Right lung (tissue), 5 donors: ENCODE results near the gene CCDC85B. TPM values are rescaled to one million over a fixed set of nuclear protein-coding genes. Genes with fewer than 3 reads are reported as not detected.
"Not testable (repeated sequence)": the region's sequence is repeated elsewhere in the genome, so short reads cannot be mapped to it uniquely, and the experiment has no call there.

Experiments used
- DNase-seq, 2 donors: peaks; one replicate each; pipeline ENCODE4 v3.0.0-alpha.2; 2013
- polyA plus RNA-seq, 5 donors: library from polyadenylated mRNA; unstranded; fragments of 120-200 nt; gene quantifications; one replicate each; pipeline versions ENCODE4 v1.2.1 to v1.2.3, GENCODE V29; 2013; ENCODE audit warnings: inconsistent platforms in 1 of 5, low replicate concordance in 1 of 5; ENCODE audit not compliant: insufficient read length in 5 of 5, insufficient read depth in 1 of 5

Gene CCDC85B
- polyA plus RNA-seq, 5 donors = 10.2 to 37.1 (median 11.4) TPM

GRCh38 chr11:65885231-65885630, 5.2 kb upstream of the CCDC85B start:
- DNase-seq = no peak

DNA sequence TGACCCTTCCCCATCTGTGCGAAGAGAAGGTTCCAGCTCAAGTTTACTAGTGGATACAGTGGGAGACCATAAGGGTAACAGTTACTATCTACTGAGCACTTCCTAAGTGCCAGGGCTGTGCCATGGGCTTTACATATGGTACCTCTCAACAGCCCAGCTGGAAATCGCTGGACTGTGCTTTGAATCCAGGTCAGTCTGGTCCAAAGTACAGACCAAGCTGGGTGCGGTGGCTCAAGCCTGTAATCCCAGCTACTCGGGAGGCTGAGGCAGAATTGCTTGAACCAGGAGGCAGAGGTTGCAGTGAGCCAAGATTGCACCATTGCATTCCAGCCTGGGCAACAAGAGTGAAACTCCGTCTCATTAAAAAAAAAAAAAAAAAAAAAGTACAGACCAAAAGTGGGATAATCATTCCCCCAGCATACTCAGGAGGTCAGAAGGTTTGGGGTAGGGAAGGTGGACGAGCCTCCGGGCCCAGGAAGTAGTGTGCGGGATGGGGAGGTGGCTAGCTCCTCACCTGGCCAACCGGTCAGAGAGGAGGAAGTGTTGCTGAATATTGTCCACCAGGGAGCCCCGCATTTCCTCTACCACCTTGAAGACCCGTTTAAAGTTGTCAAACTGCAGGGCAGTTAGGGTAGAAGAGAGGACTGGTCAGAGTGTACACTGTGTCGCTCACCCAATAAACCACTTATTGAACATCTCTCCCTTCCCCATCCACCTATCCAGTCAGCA, 4.5 kb upstream of the CCDC85B start:
- DNase-seq = no peak

DNA sequence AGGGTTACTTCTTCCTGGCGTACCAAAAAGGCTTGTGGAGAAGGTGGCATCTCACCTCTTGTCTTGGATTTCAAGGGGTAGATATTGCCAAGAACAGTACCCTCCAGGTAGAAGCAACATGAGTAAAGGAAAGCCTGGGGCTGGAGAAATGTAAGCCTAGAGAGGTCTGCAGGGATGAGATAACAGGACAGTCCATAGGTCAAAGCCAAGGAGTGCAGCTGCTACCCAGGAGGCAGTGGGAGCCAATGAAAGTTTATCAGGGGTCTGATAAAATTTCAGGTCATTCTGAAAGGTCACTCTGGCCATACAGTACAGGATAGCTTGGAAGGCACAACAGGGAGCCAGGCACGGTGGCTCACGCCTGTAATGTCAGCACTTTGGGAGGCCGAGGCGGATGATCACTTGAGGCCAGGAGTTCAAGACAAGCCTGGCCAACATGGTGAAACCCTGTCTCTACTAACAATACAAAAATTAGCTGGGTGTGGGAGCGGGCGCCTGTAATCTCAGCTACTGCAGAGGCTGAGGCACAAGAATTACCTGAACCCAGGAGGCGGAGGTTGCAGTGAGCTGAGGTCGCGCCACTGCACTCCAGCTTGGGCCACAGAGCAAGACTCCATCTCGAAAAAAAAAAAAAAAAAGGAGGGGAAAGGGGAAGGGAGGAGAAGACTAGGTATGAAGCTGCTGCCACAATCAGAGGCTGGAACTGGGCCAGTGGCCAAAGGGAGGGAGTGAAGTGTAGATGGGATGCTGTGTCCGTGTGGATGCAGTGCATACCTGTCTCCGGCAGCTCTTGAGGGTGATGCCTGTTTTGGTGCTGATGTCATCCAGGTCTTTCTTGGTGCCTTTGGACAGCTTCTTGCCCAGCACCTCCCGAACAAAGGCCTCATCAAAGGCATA, 3.4 kb upstream of the CCDC85B start:
- no peak for DNase-seq

DNA sequence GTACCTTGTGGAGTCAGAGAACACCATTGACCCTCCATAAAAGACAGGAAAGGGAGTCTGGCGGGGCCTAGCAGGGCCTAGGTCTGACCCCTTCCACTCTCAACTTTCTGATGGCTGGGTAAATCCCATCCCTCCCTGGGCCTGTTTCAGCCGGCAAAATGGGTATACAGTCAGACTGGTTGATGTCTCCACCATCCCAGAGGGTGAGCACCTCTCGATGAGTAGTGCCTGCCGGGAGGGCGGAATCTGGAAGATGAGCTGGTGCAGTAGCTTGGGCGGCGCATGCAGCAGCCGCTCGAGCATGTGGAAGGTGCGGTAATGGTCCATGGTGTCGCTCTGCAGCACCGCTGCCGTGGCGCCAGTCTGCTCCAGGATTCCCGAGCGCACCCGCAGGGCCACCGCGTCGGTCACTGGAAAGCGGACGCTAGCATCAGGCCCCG, 2.7 kb upstream of the CCDC85B start:
- no peak for DNase-seq

DNA sequence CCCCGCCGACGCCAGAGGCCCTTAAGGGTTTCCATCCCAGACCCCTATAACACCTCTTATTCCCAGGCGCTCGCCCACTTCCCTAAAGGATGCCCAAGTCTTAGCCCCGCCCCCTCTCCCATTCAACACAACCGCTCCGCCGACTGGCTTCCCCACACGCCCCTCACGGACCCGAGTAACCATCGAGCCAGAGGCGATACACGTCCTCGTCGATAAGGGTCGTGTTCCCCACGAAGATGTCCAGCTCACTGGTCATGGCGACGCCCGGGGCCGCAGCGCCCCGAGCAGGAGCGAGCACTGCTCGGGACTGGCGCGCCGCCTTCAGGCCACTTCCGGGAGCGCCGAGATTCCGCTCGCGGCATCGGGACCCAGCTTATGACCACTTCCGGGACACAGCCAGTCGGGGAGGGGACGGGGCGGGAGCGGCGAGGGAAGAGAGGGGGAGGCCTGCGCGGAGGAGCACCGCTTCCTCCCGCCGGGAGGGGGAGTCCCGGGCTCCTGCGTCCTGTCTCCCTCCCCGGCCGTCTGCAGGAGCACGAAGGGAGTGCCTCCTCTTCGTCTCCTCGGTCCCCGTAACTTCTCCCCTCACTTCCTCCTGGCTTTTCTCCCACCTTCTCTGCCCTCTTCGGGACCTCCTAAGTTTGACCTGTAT, 2.2 kb upstream of the CCDC85B start, which contains the start of gene FIBP:
Gene FIBP, minus strand, starts transcription at position 309 of the 652 bp plus-strand sequence. Its CDS starts 53 bp downstream, at position 256.
- DNase-seq = peak; percentile 97

GRCh38 chr11:65891219-65892136, 1.0 kb downstream of the CCDC85B start:
- no peak for DNase-seq

DNA sequence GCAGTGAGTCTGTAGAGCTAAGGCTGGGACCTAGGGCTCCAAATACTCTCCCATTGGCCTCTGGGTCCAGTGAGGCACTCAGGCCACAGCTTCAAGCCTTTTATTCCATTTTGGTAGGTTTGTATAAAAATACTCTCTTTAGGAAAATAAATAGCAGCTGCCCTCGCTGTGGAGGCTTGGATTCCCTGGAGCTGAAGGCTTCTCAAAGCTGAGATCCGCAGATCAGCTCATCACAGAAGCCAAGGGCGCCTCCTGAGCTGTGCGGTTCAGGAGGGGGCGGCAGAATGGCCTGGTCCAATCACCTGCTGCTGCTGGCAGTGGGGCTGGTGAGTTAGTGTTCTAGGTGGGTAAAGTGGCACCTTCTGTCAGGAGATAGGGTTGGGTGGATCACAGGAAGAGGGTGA, 1.7 kb downstream of the CCDC85B start:
- DNase-seq = not testable (repeated sequence)

DNA sequence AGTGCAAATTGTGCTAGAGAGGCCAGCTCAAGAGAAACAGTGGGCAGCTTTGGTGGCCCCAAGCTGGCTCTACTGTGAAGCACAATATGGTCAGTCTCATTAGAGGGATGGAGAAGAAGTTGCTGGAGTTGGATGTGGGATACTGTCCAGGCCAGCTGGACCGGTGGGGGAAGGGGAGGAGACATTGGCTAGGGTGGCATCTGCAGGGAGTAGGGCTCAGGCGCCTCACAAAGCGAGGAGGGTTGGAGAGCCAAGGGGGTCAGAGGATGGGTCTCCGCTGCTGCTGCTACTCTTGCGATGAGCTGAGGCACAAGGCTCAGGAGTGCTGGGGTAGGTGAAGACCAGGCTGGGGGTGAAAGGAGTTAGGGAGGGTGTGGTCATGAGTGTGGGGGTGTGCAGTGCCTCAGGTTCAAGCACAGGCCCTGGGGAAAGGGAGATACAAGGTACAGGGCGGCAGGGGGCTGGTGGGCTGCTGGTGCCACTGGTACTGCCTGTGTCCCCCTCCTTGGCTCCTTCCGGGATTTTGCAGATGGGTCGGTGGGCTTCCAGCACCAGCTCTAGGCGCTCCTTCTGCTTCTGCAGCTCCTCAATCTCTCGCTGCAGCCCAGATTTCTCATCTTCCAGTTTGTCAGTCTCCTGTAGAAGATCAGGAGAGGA, 2.3 kb downstream of the CCDC85B start:
- DNase-seq = no peak

GRCh38 chr11:65894034-65894591, 3.6 kb downstream of the CCDC85B start:
- DNase-seq = no peak

DNA sequence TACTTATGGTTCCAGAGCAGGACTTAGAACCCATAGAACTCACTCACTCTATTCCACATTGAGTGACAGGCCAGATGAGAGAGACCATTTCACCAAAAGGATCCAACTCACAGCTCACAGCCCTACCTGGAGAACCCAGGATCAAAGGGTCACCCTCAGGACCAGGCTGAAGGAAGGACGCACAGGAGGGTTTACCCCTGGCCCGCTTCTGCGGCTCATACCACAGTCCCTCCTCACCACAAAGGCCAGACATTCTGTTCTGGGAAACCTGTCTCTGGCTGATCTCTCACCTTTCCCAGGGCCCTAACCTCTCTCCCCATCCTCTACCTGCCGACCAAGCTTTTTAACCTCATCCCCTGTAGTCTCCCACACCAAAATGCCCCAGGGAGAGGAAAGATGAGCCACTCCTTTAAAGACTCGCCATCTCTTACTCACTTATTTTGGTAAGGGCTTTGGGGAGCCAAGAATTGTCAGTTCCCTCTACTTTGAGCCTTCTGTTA, 5.1 kb downstream of the CCDC85B start:
- DNase-seq = no peak

DNA sequence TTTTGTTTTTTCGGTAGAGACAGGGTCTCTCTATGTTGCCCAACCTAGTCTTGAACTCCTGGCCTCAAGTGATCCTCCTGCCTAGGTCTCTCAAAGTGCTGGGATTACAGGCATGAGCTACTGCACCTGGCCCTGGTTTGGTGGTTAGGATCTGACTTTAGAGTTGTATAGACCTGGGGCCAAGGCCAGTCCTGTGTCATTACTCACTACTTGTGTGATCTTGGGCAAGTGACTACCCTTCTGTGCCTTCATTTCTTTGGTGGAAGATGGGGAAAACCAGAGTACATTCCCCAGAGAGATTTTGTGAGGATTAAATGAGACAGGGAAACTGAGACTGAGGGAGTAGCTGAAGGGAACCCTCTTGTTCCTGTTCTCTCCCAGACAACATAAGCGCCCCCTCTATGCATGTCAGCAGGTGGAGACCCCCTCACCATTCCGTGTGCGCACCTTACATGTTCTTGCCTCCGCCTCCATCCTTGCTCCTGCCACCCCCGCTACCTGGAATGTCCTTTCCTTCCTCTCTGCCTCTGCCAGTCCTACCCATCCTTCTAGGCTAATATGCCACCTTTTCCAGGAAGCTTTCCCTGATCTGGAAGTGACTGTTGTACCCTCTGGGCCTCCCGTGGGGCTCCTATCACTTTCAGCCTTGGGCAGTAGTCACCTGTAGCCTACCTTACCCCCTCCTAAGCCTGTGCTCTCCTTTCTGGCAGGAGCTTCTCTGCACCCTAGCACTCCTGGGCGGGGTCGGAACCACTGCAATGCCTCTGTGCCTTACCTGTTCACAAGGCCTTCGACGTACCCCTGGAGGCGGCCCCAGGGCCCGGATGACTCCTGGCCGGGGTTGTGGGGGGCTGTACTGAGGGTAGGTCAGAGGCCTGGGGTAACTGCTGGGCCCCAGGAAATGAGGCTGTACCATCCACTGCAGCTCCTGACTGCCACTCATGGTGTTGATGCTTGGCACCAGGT, 5.8 kb downstream of the CCDC85B start:
- no peak for DNase-seq

DNA sequence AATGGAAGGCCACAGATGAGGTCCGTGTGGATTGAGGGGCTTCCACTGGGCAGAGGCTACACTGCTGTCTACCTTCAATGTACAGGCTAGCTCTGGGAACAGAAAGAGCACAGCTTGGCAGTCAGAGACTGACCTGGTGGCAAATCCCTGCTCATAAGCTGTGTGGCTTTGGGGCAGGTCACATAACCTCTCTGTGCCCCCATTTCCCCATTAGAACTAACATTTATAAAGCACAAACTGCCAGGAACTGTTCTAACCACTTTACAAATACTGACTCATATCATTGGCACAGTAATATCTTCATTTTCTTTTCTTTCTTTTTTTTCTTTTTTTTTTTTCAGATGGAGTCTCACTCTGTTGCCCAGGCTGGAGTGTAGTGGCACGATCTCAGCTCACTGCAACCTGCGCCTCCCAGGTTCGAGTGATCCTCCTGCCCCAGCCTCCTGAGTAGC, 6.6 kb downstream of the CCDC85B start:
- DNase-seq = no peak

- no peak for DNase-seq
Measured at GRCh38 chr11:65898656-65899355, 8.3 kb downstream of the CCDC85B start.

GRCh38 chr11:65899356-65900124, 9.1 kb downstream of the CCDC85B start:
- peak in 1 of 2 donors; percentile 13 for DNase-seq

DNA sequence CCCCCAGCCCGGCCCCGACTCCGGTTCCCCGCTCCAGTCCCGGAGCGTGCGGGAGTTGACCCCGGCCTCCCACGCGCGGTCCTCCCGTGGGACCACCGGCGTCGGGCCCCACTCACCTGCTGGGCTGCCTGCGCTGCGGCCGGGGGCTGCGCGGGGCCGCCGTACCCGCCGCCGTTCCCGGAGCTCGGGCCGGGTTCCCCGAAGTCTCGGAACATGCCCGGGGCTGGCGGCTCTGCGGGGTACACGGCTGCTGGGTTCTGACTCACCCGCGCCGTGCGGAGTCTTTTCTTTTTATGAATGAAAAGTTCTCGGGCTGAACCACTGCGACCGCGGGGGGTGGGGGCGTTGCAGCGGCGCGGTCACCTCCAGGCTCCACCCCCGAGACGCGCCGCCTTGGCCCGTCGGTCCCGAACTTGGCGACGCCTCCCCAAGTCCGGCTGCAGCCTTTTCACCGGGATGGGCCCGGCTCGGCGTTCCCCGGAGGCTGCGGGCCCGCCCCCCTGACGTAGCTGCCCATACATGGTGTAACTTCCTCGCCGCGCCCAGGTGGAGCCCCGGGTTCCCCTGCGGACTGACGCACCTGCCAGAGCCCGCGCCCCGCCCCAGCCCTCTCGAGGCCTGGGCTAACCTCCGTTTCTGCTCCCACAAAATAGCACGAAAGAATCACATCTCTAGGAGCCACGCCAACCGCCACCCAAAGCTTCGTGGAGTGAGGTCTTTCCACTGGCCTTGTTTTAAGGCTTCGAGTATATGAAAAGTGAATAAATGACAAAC, 9.8 kb downstream of the CCDC85B start, which contains the start of gene FOSL1:
Gene FOSL1, minus strand, starts transcription at position 264 of the 774 bp plus-strand sequence. Its CDS starts 49 bp downstream, at position 215.
- peak; percentile 61 to 65 for DNase-seq

- no peak for DNase-seq
Measured at GRCh38 chr11:65900899-65901180, 10.4 kb downstream of the CCDC85B start.
